GM21576 (cell line): Measurements from ENCODE around the gene COQ9.
A peak's percentile ranks its signal among the peaks of the same experiment; 100 is the strongest.
"Not testable (repeated sequence)": the region's sequence is repeated elsewhere in the genome, so short reads cannot be mapped to it uniquely, and the experiment has no call there.

Experiments used
- ATAC-seq: cut with Tn5 transposase; IDR thresholded peaks from one replicate; pipeline ENCODE4 v1.9.1; 2021; ENCODE audit warnings: mild to moderate bottlenecking, moderate library complexity; ENCODE audit not compliant: unreplicated experiment

Gene COQ9

DNA sequence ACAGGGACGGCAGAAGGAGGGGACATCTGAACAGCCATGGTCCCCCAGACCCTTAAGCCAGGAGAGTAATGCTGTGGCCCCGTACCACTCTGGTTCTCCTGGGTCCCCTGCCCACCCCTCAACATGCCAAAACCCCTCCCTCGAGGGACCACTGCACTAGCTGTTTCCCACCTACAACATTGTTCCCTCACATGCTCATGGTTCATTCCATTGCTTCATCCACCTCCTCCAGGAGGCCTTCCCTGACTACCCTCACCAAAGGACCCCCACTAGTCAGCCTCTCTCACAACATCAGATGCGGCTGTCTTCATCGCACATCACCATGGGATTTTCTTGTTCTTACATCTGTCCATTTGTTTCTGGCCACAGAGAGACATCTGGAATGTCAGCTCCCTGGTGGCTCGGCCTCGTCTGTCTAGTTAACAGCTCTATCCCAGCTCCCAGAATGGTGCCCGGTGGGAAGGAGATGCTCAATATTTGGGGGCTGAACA lies 37.3 kb downstream of the COQ9 start:
- ATAC-seq = no peak

GRCh38 chr16:57485091-57485915 lies 38.0 kb downstream of the COQ9 start:
- no peak for ATAC-seq

DNA sequence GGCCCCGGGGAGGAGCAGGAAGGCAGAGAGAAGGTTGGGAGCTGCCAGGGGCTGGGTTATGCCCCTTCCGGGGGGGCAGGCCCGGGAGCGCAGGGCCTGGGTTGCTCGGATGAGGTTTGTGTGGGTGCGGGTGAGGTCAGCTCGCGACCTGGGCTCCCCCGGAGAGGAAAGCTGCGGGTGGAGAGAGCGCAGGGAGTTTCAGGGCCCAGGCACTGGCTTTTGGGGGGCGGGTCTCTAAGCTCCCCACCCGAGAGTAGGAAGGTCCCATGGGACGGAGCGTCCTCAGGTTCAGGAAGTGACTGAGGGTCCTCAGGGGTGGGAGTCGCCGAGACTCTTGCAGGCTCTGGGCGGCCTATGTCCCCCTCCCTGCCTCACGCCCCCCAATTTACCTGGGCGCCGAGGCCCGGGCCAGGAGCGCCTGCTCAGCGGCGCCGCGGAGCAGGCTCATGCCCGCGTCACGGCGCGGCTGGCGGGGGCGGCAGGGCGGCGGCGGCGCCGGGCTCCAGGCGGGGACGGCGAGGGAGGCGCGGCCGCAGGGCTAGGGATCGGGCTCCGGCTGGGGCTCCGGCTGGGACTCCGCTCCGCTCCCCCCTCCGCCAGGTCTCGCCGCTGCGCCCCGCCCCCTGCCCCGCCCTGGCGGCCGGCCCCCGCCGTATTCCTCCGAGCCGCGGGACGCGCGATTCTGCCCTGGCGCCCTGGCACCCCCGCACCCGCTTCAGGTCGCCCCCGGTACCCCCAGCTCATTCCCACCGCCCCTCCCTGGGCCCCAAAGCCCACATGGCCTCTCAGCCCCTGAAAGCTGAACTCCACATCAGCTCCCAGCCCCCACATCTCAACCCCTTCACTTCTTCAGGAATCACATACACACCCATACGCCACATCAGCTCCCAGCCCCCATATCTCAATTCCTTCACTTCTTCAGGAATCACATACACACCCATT lies 38.9 kb downstream of the COQ9 start, which contains the start of gene DOK4:
Gene DOK4 (minus strand): TSS at position 578 of the 942 bp plus-strand sequence. CDS start 6,986 bp downstream, outside the sequence.
- peak; percentile 83 for ATAC-seq

GRCh38 chr16:57486858-57487834 lies 39.9 kb downstream of the COQ9 start:
- ATAC-seq = no peak

DNA sequence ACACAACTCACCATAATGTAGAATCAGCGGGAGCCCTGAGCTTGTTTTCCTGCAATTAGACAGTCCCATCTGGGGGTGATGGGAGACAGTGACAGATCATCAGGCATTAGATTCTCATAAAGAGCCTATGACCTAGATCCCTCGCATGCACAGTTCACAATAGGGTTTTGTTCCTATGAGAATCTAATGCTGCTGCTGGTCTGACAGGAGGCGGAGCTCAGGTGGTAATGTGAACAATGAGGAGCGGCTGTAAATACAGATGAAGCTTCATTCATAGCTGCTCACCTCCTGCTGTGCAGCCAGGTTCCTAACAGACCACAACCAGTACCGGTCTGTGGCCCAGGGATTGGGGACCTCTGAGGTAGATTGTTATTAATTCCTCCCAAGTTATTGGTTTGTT lies 42.0 kb downstream of the COQ9 start:
- no peak for ATAC-seq

GRCh38 chr16:57493767-57494166 lies 46.5 kb downstream of the COQ9 start:
- ATAC-seq = no peak

DNA sequence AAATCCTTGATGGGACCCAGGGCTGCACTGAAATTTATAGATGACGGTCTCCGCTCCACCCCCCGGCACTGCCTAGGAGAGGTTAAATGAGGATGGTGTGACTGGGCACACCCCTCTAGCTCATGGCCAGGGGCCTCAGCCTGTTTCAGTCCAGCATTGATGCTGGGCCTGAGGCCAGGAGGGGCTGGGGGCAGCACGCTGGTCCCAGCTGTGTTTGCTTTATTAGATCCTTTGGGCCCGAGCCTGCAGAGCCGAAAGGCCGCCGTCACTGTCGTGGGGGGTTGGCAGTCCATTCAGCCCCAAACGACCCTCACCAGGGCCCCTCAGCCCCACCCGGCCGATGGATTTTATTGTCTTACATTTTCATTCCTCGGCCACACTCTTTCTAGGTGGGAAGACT lies 49.8 kb downstream of the COQ9 start:
- ATAC-seq = no peak

GRCh38 chr16:57498031-57498430 lies 50.8 kb downstream of the COQ9 start:
- ATAC-seq = no peak

DNA sequence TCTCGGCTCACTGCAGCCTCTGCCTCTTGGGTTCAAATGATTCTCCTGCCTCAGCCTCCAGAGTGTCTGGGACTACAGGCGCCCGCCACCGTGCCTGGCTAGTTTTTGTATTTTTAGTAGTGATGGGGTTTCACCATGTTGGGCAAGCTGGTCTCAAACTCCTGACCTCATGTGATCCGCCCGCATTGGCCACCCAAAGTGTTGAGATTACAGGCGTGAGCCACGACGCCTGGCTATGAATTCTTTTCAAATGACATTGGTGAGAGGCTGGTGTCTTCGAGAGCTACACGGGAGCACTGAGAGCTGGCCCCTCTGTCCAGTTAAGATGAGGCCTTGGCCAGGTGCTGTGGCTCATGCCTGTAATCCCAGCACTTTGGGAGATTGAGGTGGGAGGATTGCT lies 52.7 kb downstream of the COQ9 start:
- not testable (repeated sequence) for ATAC-seq

DNA sequence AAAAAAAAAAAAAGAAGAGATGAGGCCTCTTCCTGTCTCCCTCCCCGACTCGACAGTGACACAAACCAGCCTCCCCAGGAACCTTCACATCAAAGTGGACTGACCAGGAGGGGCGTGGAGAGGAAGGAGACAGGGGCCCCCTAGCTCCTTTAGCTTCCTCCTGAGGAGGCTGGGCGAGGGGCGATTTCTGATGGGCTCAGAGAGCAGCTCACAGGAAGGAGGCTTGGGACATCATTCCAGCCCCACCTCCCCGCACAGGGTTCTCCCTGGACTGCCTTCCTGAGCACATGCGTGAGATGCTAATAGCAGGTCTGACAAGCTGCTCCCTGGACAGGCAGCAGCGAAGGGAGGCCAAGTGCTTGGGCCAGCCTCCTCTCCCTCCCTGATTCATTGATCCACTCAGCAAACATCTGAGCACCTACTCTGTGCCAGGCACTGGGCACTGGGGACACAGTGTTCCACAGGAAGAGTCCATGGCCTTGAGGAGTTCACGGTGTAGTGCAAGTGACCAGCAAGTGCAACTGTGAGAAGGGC lies 53.4 kb downstream of the COQ9 start:
- no peak for ATAC-seq

DNA sequence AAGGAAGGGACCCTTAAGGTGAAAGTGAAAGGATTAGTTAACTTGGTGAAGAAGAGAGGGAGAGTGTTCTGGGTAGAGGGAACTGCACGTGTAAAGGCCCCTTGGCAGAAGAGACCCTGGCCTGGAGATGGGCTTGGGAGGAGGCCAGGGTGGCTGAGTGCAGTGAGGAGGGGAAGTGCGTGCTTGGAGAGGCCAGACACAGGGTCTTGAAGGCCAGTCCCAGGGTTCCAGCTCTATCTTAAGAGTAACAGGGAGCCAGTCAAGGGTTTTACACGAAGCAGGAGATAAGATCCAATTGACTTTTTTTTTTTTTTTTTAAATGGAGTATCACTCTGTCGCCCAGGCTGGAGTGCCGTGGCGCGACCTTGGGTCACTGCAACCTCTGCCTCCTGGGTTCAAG lies 54.2 kb downstream of the COQ9 start:
- ATAC-seq = no peak

DNA sequence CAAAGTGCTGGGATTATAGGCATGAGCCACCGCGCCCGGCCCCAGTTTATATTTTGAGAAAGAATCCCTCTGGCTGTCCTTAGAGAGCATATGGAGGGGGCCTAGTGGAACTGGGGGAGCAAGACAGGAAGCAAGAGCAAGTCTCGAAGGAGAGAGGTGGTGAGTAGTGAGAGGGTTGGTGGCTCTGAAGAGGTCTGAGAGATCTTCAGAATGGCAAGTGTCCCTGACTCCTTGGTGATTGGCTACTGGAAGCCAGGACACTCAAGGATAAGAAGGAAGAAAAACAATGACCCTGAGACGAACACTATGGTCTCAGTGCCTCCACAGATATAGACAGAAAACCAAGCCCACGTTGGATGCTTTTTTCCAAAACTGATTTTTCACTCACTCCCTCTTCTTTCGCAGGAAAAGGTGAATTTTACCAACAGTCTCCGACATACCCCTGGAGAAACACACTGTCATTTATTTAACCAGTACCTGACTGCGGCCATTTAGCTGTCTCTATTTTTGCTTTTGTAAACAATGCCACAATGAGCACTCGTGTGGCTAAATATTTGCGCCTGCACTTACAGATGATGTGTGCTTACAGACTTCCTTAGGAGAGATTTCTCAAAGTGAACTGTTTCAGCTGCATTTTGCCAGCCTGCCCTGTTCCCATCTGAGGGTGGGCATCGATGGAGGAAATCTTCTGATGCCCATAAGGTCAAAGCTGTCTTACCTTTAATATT lies 54.9 kb downstream of the COQ9 start:
- ATAC-seq = no peak

- no peak for ATAC-seq
These were observed 56.1 kb downstream of the COQ9 start for GRCh38 chr16:57503366-57503765.

GRCh38 chr16:57504001-57504400 lies 56.7 kb downstream of the COQ9 start:
- ATAC-seq = no peak

DNA sequence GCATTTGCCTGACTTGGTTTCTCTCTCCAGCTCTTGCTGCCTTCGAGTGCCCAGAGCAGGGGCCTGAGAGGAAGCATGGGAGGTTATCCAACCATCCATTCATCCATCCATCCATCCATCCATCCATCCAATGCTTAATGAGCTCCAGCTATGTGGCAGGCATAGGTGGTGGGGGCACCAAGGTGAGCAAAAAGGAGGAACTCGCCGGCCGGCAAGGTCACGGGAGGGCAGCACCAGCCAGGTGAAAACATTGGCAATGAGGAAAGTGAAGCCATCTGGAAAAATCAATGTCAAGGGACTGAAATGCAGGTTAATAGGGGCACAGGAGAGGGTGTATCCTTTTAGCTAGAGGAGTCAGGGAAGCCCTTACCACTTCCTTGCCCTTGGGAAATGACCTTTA lies 57.2 kb downstream of the COQ9 start:
- ATAC-seq = no peak

DNA sequence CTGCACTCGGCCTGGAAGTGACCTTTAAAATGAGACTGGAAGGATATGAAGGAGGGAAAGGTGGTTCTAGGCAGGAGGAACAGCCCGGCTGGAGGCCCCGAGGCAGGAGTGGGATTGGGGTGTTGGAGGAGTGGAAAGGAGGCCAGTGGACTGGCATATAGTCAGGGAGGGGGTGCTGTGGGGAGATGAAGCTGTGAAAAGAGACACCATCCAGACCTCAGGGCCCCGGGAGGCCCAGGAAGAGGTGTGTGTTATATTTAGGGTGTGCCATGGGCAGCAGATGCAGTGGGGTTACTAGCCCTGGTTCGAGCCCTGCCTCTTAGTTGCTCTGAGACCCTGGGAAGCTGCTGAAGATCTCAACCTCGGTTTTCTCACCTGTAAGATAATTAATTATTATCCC lies 57.9 kb downstream of the COQ9 start:
- no peak for ATAC-seq

DNA sequence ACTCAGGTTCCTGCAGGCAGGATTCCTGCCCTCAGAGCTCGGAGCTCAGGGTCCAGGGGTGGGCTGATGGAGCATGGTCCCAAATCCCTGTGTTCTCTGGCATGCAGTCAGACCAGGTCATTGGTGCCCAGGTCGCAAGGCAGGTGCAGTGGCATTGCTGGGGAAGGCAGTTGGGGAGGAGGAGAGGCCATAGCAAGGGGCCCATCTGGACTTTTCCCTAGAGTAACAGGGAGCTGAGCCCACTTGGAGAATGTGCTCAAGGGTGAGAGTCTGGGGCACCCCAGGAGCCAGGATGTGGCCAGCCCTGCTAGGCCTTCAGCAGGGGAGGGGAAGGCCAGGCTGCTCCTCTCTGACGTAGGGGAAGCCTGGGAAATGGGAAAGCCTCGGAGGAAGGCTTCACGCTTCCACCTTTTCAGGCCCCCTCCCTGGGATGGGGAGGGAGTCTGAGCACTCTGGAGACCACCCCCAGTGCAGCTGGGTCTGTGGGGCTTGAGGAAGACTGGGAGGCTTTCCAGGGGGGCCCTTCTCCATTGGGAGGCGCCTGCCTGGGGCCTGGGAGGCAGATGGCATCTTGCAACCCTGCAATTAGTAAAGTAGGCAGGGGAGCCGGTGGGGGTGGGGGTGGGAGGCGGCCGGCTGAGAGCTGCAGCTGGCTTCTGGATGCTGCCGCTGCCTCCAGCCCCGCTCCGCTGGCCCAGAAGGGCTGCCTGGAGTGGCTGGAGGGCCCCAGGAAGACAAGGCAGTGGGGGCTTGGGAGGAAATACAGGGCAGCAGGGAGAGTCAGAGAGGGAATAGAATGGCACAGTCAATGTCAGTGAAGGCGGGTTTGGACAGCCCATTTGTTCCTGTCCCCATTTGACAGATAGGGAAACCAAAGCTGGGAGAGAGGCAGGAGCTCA lies 60.1 kb downstream of the COQ9 start:
- ATAC-seq = no peak

- no peak for ATAC-seq
These were observed 60.8 kb downstream of the COQ9 start for GRCh38 chr16:57508035-57508425.
